Activated naive CD8-positive, alpha-beta T cell treated with anti-CD3 and anti-CD28 coated beads, Interleukin-2, amount 50 U/mL, for 24 hours (primary cell): Measurements from ENCODE around the gene NALCN.

Experiments used
- ATAC-seq: fragments of 150-1000 bp; cut with Tn5 transposase; one replicate; pipeline ENCODE4 v1.10.0; 2021
- DNase-seq: peaks from one replicate; pipeline ENCODE4 v3.0.0; 2021
- H3K27ac Mint-ChIP-seq: one replicate; pipeline ENCODE4 v1.8.0; 2021; ENCODE audit warnings: mild to moderate bottlenecking, mixed read lengths
- H3K27me3 Mint-ChIP-seq: one replicate; pipeline ENCODE4 v1.8.0; 2021; ENCODE audit warnings: mixed read lengths
- H3K36me3 Mint-ChIP-seq: one replicate; pipeline ENCODE4 v1.8.0; 2021; ENCODE audit warnings: low read depth, mixed read lengths
- H3K4me1 Mint-ChIP-seq: one replicate; pipeline ENCODE4 v1.8.0; 2021; ENCODE audit warnings: mixed read lengths
- H3K4me3 Mint-ChIP-seq: one replicate; pipeline ENCODE4 v1.8.0; 2021; ENCODE audit warnings: mild to moderate bottlenecking, moderate library complexity, mixed read lengths
- H3K9me3 Mint-ChIP-seq: one replicate; pipeline ENCODE4 v1.8.0; 2021; ENCODE audit warnings: mixed read lengths

Gene NALCN

GRCh38 chr13:101017123-101017872 lies 399.0 kb downstream of the NALCN start:
- ATAC-seq, result no peak
- peaks cover 16% of the 10 kb centered on the region for H3K27me3 Mint-ChIP-seq
- no peaks in the 10 kb centered on the region for H3K4me1 Mint-ChIP-seq

GRCh38 chr13:101016475-101016874 lies 399.8 kb downstream of the NALCN start:
- Mint-ChIP-seq H3K27me3 (peaks cover 20% of the 10 kb centered on the region), H3K4me3 (no peak overlapping the region), H3K4me1 (no peaks in the 10 kb centered on the region), H3K27ac (no peak overlapping the region), H3K36me3 (no peaks in the 10 kb centered on the region), H3K9me3 (no peaks in the 10 kb centered on the region)
- no peak for DNase-seq
- ATAC-seq, result no peak

More at GRCh38 chr13:101017123-101017872, 399.0 kb downstream of the NALCN start:
- Mint-ChIP-seq H3K36me3 (no peaks in the 10 kb centered on the region), H3K4me3 (no peak overlapping the region), H3K27ac (no peak overlapping the region), H3K9me3 (no peaks in the 10 kb centered on the region)
- DNase-seq, result no peak

- Mint-ChIP-seq H3K27ac (no peak overlapping the region), H3K4me3 (no peak overlapping the region), H3K4me1 (no peaks in the 10 kb centered on the region), H3K27me3 (peaks cover 12% of the 10 kb centered on the region), H3K36me3 (no peaks in the 10 kb centered on the region), H3K9me3 (no peaks in the 10 kb centered on the region)
- no peak for DNase-seq
- ATAC-seq, result no peak
Measured at GRCh38 chr13:101013245-101013644, 403.1 kb downstream of the NALCN start.

- ATAC-seq, result no peak
- Mint-ChIP-seq H3K4me1 (no peaks in the 10 kb centered on the region), H3K4me3 (no peak overlapping the region), H3K36me3 (no peaks in the 10 kb centered on the region), H3K27ac (no peak overlapping the region), H3K27me3 (peaks cover 4% of the 10 kb centered on the region), H3K9me3 (no peaks in the 10 kb centered on the region)
- no peak for DNase-seq
Measured at GRCh38 chr13:101010100-101010499, 406.2 kb downstream of the NALCN start.

- Mint-ChIP-seq H3K9me3 (no peaks in the 10 kb centered on the region), H3K4me3 (no peak overlapping the region), H3K27me3 (peaks cover 5% of the 10 kb centered on the region), H3K36me3 (no peaks in the 10 kb centered on the region), H3K4me1 (no peaks in the 10 kb centered on the region), H3K27ac (no peak overlapping the region)
- no peak for ATAC-seq
- DNase-seq, result no peak
Measured at GRCh38 chr13:101007245-101007644, 409.1 kb downstream of the NALCN start.
